Measurements from ENCODE around the gene SLC6A1. TPM values are rescaled to one million over a fixed set of nuclear protein-coding genes. Genes with fewer than 3 reads are reported as not detected.

SLC6A1 gene
- total RNA-seq, 1 experiment from 2014 or later = not detected

GRCh38 chr3:11000528-11000927 lies 8.0 kb downstream of the SLC6A1 start:
- Histone ChIP-seq H3K23ac (ENCODE audit: insufficient read length, low read depth, low read length) (no peak overlapping the region), H3K9me3 (ENCODE audit: control insufficient read depth, low read depth, low read length) (no peaks in the 10 kb centered on the region), H3K27me3 (ENCODE audit: insufficient read depth, low read length) (peaks cover under 1% of the 10 kb centered on the region; the same call in 1 of the 2 replicates), H2AFZ (ENCODE audit: low read length) (no peak overlapping the region), H3K23me2 (ENCODE audit: insufficient read length, low read depth, low read length, poor library complexity, severe bottlenecking) (no peaks in the 10 kb centered on the region), H3K4me2 (ENCODE audit: insufficient read depth, insufficient read length, low read length) (no peak overlapping the region), H4K91ac (ENCODE audit: insufficient read length, low read depth, low read length) (no peak overlapping the region), H2BK12ac (ENCODE audit: insufficient read length, low read depth, low read length) (no peak overlapping the region), H4K8ac (replicated peaks; ENCODE audit: insufficient read length, low read depth, low read length) (no peak overlapping the region), H4K20me1 (ENCODE audit: control insufficient read depth, insufficient read depth, insufficient read length) (no peaks in the 10 kb centered on the region), H2BK20ac (ENCODE audit: low read depth, low read length, poor library complexity, severe bottlenecking) (no peak overlapping the region), H3T11ph (ENCODE audit: low read length) (no peak overlapping the region), H3K4me1 (ENCODE audit: insufficient read depth, low read length) (no peaks in the 10 kb centered on the region), H3K79me2 (ENCODE audit: insufficient read depth, low read length) (no peaks in the 10 kb centered on the region), H2AK5ac (ENCODE audit: insufficient read length, low read length) (no peak overlapping the region), H3K79me1 (ENCODE audit: insufficient read depth, low read depth, low read length, poor library complexity, severe bottlenecking) (no peaks in the 10 kb centered on the region), H2BK5ac (ENCODE audit: insufficient read length, low read length) (no peak overlapping the region), H3K4ac (ENCODE audit: low read depth, low read length) (no peak overlapping the region), H2BK15ac (ENCODE audit: low read depth, low read length) (no peak overlapping the region), H4K5ac (ENCODE audit: insufficient read length, low read depth, low read length) (no peak overlapping the region), H3K27ac (ENCODE audit: insufficient read length, low read depth, low read length) (no peak overlapping the region), H3K56ac (ENCODE audit: insufficient read length, low read depth, low read length) (no peak overlapping the region), H3K9ac (ENCODE audit: extremely low read depth, insufficient read length, low read length) (no peak overlapping the region), H2BK120ac (ENCODE audit: low read depth, low read length, poor library complexity, severe bottlenecking) (no peak overlapping the region), H3K14ac (ENCODE audit: insufficient read depth, low read length) (no peak overlapping the region), H3K18ac (ENCODE audit: insufficient read length, low read depth, low read length) (no peak overlapping the region)
- no peaks in the 10 kb centered on the region; a peak in 1 of 7 replicates for H3K36me3 Mint-ChIP-seq (ENCODE audit: insufficient read depth in 1 of 3, low read depth in 3 of 3)
- no peak for TF ChIP-seq CTCF (conservative IDR thresholded peaks at IDR 0.05)
- no peak overlapping the region for H3K27ac Mint-ChIP-seq
- H3K27me3 Mint-ChIP-seq (ENCODE audit: low read depth) = peaks cover 61% of the 10 kb centered on the region
- whole genome bisulfite sequencing (ENCODE audit: extremely low coverage, insufficient read length, low lambda C conversion rate) = no CpG with 5 or more reads among the region's 2 CpGs
- no peak overlapping the region for H3K4me3 Mint-ChIP-seq
- peaks cover 0 to 6% of the 10 kb centered on the region in 2 experiments; a peak in 3 of 4 replicates for H3K4me1 Mint-ChIP-seq
- no peaks in the 10 kb centered on the region for H3K9me3 Mint-ChIP-seq
- DNase-seq = no peak
